C4-2B (cell line): Measurements from ENCODE around the gene SLC39A10.

Experiments used
- ZFX ChIP-seq: fragments of 450-650 bp; IDR thresholded peaks from 2 replicates; pipeline ENCODE4 v1.6.1; 2017
- TF ChIP-seq, protein P1 (sequence below): fragments of 450-650 bp; conservative IDR thresholded peaks from 2 replicates; pipeline ENCODE4 v1.5.1; 2017; ENCODE audit warnings: mild to moderate bottlenecking

- TF ChIP-seq, protein P1, sequence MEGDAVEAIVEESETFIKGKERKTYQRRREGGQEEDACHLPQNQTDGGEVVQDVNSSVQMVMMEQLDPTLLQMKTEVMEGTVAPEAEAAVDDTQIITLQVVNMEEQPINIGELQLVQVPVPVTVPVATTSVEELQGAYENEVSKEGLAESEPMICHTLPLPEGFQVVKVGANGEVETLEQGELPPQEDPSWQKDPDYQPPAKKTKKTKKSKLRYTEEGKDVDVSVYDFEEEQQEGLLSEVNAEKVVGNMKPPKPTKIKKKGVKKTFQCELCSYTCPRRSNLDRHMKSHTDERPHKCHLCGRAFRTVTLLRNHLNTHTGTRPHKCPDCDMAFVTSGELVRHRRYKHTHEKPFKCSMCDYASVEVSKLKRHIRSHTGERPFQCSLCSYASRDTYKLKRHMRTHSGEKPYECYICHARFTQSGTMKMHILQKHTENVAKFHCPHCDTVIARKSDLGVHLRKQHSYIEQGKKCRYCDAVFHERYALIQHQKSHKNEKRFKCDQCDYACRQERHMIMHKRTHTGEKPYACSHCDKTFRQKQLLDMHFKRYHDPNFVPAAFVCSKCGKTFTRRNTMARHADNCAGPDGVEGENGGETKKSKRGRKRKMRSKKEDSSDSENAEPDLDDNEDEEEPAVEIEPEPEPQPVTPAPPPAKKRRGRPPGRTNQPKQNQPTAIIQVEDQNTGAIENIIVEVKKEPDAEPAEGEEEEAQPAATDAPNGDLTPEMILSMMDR = 0 out of 2 replicates have a peak, but pooled peaks have one; percentile 10
- no peak for TF ChIP-seq ZFX
These were observed 122.5 kb downstream of the SLC39A10 start for GRCh38 chr2:195779491-195779890.
